DND-41 (cell line): ENCODE results near the gene IGFBP1.
"Not testable (repeated sequence)": the region's sequence is repeated elsewhere in the genome, so short reads cannot be mapped to it uniquely, and the experiment has no call there.

Experiments used
- ATAC-seq: fragments of 200-7000 bp; cut with Tn5 transposase; 3 replicates; pipeline ENCODE4 v1.9.1; 2021; ENCODE audit warnings: low read depth; ENCODE audit not compliant: insufficient read depth
- DNase-seq: peaks from one replicate; pipeline ENCODE4 v3.0.0-alpha.2; 2020
- H2AFZ ChIP-seq: 2 replicates; pipeline ENCODE4 v1.6.0; 2012; ENCODE audit warnings: low read depth, low read length
- H3K27ac ChIP-seq: 2 replicates; pipeline ENCODE4 v1.5.1; 2012; ENCODE audit warnings: low read length, inconsistent platforms
- H3K27me3 ChIP-seq: fragments of 200-600 bp; sonication (generic); 2 replicates; pipeline ENCODE4 v1.6.0; 2012; ENCODE audit warnings: low read length, mild to moderate bottlenecking, inconsistent platforms; ENCODE audit not compliant: insufficient read depth, poor library complexity
- H3K36me3 ChIP-seq: 2 replicates; pipeline ENCODE4 v1.5.1; 2012; ENCODE audit warnings: low read length, inconsistent platforms; ENCODE audit not compliant: insufficient read depth
- H3K4me1 ChIP-seq: 2 replicates; pipeline ENCODE4 v1.5.1; 2012; ENCODE audit warnings: mild to moderate bottlenecking, low read length; ENCODE audit not compliant: insufficient read depth
- H3K4me2 ChIP-seq: 2 replicates; pipeline ENCODE4 v1.6.0; 2012; ENCODE audit warnings: mild to moderate bottlenecking, moderate library complexity, low read length, inconsistent platforms; ENCODE audit not compliant: insufficient read depth
- H3K4me3 ChIP-seq, 2 experiments: fragments of 200-600 bp in 1 of 2; shearing (Covaris generic) in 1 of 2; 2 replicates each; pipeline ENCODE4 v1.5.1; 2012 to 2016; ENCODE audit warnings: inconsistent platforms in 2 of 2, low read length in 2 of 2, mild to moderate bottlenecking in 2 of 2, low read depth in 1 of 2, moderate library complexity in 1 of 2
- H3K79me2 ChIP-seq: 2 replicates; pipeline ENCODE4 v1.6.0; 2012; ENCODE audit warnings: low read length, inconsistent platforms; ENCODE audit not compliant: insufficient read depth
- H3K9ac ChIP-seq: 2 replicates; pipeline ENCODE4 v1.6.0; 2012; ENCODE audit warnings: low read depth, mild to moderate bottlenecking, inconsistent platforms, low read length, moderate library complexity
- H3K9me3 ChIP-seq: 2 replicates; pipeline ENCODE4 v1.5.1; 2012; ENCODE audit warnings: low read length, moderate library complexity, mild to moderate bottlenecking, inconsistent platforms; ENCODE audit not compliant: insufficient read depth, severe bottlenecking
- H4K20me1 ChIP-seq: 2 replicates; pipeline ENCODE4 v1.6.0; 2012; ENCODE audit warnings: low read length; ENCODE audit not compliant: insufficient read depth
- EZH2 ChIP-seq: IDR thresholded peaks from 3 replicates; pipeline ENCODE4 v1.6.1; 2012; ENCODE audit warnings: borderline replicate concordance, low read depth, mild to moderate bottlenecking, moderate library complexity, low read length, inconsistent platforms; ENCODE audit not compliant: severe bottlenecking
- TF ChIP-seq, protein P1 (sequence below): IDR thresholded peaks from 2 replicates; pipeline ENCODE4 v1.5.1; 2012; ENCODE audit warnings: borderline replicate concordance, low read length, moderate library complexity, mild to moderate bottlenecking; ENCODE audit not compliant: poor library complexity, severe bottlenecking; ENCODE audit errors: extremely low read depth

IGFBP1 gene

GRCh38 chr7:45939574-45939973 is 51.3 kb downstream of the IGFBP1 start:
- H3K27me3 ChIP-seq = no peaks in the 10 kb centered on the region
- no peaks in the 10 kb centered on the region for H3K79me2 ChIP-seq
- ATAC-seq (no peak), DNase-seq (no peak)
- TF ChIP-seq EZH2 = no peak
- TF ChIP-seq, protein P1, sequence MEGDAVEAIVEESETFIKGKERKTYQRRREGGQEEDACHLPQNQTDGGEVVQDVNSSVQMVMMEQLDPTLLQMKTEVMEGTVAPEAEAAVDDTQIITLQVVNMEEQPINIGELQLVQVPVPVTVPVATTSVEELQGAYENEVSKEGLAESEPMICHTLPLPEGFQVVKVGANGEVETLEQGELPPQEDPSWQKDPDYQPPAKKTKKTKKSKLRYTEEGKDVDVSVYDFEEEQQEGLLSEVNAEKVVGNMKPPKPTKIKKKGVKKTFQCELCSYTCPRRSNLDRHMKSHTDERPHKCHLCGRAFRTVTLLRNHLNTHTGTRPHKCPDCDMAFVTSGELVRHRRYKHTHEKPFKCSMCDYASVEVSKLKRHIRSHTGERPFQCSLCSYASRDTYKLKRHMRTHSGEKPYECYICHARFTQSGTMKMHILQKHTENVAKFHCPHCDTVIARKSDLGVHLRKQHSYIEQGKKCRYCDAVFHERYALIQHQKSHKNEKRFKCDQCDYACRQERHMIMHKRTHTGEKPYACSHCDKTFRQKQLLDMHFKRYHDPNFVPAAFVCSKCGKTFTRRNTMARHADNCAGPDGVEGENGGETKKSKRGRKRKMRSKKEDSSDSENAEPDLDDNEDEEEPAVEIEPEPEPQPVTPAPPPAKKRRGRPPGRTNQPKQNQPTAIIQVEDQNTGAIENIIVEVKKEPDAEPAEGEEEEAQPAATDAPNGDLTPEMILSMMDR = no peak
- no peak overlapping the region for H3K27ac ChIP-seq
- no peaks in the 10 kb centered on the region for H4K20me1 ChIP-seq
- H3K4me1 ChIP-seq = 0 out of 2 replicates have a peak, but pooled peaks cover 3% of the 10 kb centered on the region
- H3K4me2 ChIP-seq = no peak overlapping the region
- no peaks in the 10 kb centered on the region for H3K9me3 ChIP-seq
- H3K4me3 ChIP-seq = no peak overlapping the region
- H3K9ac ChIP-seq = no peak overlapping the region
- no peak overlapping the region for H2AFZ ChIP-seq
- no peaks in the 10 kb centered on the region for H3K36me3 ChIP-seq

DNA sequence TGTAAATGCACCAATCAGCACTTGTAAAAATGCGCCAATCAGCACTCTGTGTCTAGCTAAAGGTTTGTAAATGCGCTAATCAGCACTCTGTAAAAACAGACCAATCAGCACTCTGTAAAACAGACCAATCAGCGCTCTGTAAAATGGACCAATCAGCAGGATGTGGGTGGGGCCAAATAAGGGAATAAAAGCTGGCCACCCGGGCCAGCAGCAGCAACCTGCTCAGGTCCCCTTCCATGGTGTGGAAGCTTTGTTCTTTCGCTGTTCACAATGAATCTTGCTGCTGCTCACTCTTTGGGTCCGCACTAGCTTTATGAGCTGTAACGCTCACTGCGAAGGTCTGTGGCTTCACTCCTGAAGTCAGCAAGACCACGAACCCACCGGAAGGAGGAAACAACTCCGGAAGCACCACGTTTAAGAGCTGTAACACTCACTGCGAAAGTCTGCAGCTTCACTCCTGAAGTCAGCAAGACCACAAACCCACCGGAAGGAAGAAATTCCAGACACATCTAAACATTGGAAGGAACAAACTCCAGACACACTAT is 52.0 kb downstream of the IGFBP1 start:
- H3K4me2 ChIP-seq, H4K20me1 ChIP-seq, H3K79me2 ChIP-seq, H3K9me3 ChIP-seq, H3K27ac ChIP-seq, H3K36me3 ChIP-seq, H2AFZ ChIP-seq, H3K4me1 ChIP-seq, H3K27me3 ChIP-seq, H3K9ac ChIP-seq, H3K4me3 ChIP-seq: not testable (repeated sequence)
- ATAC-seq (peak; percentile 79), DNase-seq (peak; percentile 54)

- no peak overlapping the region for H3K27ac ChIP-seq
- H3K4me3 ChIP-seq = no peak overlapping the region
These were observed 52.7 kb downstream of the IGFBP1 start for GRCh38 chr7:45940939-45941338.

More at GRCh38 chr7:45940939-45941338, 52.7 kb downstream of the IGFBP1 start:
- ATAC-seq = no peak
- Histone ChIP-seq H3K79me2 (no peaks in the 10 kb centered on the region), H4K20me1 (no peaks in the 10 kb centered on the region), H3K27me3 (no peaks in the 10 kb centered on the region), H3K36me3 (no peaks in the 10 kb centered on the region), H3K9me3 (no peaks in the 10 kb centered on the region), H3K4me2 (no peak overlapping the region), H3K9ac (no peak overlapping the region), H2AFZ (no peak overlapping the region), H3K4me1 (0 out of 2 replicates have a peak, but pooled peaks cover 3% of the 10 kb centered on the region)
- no peak for DNase-seq
- TF ChIP-seq EZH2 = no peak
- TF ChIP-seq, protein P1 = no peak
